ENCODE measurements around the gene SLIT3. TPM values are rescaled to one million over a fixed set of nuclear protein-coding genes. Genes with fewer than 3 reads are reported as not detected.

Gene SLIT3
- total and polyA plus RNA-seq, 2 donors (not counting 3 experiments of a cell fraction or from before 2014, with no cell fraction given) = 0.90 to 1.0 TPM

DNA sequence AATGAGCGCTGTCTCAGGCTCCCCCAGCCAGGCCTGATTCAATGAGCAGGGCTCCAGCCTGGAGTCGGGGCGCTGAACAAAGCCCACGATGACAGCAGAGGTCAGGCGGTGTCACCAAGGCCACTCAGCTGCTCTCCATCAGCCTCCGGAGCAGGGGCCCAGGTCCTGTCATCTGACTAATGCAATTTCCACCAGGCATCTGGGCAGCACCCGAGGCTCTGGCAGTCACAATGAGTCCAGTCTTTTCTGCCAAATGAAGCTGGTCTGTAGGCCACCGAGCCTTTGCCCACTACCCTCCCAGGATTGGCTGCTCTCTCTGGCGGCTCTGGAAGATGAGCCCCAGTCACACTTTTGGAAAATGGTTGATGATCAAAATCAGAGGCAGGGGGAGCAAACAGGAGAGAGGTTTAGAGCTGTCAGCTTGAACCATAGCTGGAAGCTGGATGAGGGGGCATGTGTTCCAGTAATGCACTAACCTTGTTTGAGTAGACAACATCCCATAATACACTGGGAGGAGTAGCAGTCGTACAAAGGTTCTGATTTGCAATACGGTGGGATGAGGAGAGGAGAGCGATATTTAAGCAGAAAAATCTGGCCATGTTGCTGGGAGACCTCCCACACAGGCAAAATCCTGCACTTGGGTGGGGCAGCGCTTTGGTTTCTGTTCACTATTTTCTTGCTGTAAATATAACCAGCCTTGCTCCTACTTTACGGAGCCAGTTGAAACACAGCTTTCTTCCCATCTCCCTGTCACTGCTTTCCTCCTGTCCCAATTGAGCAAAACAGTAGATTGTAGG is 415.4 kb downstream of the SLIT3 start:
- dilution Hi-C loops (cut with MboI; ENCODE audit: extremely low pct_ligation_motif_present, low sequenced_read_pairs) (no loop called here), intact Hi-C loops (cut with micrococcal nuclease) (no loop called here)
- H3K36me3 ChIP-seq (ENCODE audit: control insufficient read depth in 2 of 2, extremely low read depth in 1 of 2, insufficient read depth in 2 of 2, low read length in 2 of 2) = no peaks in the 10 kb centered on the region
- DNase-seq (ENCODE audit: low read depth, low spot score) (no peak), FAIRE-seq (no peak)
- no peak overlapping the region for H3K4me3 ChIP-seq (replicated peaks in 1 of 3; ENCODE audit: insufficient read depth in 1 of 3, low read depth in 1 of 3, low read length in 3 of 3)
- no peaks in the 10 kb centered on the region for H3K79me2 ChIP-seq (ENCODE audit: control insufficient read depth, insufficient read depth, low read length)
- no peak for TF ChIP-seq POLR2AphosphoS5 (IDR thresholded peaks at IDR 0.05; ENCODE audit: insufficient read depth, low read depth, low read length)
- TF ChIP-seq FOS (IDR thresholded peaks at IDR 0.05; ENCODE audit: borderline replicate concordance, insufficient read depth, low read length) = no peak
- no peak for TF ChIP-seq MYC (IDR thresholded peaks at IDR 0.05; ENCODE audit: low read depth, low read length)
- TF ChIP-seq GATA2 (IDR thresholded peaks at IDR 0.05; ENCODE audit: insufficient read depth, insufficient read length, low read depth, low read length) = no peak
- TF ChIP-seq EZH2 (IDR thresholded peaks at IDR 0.05; ENCODE audit: borderline replicate concordance, low read depth, low read length, severe bottlenecking) = no peak
- TF ChIP-seq, protein P1, sequence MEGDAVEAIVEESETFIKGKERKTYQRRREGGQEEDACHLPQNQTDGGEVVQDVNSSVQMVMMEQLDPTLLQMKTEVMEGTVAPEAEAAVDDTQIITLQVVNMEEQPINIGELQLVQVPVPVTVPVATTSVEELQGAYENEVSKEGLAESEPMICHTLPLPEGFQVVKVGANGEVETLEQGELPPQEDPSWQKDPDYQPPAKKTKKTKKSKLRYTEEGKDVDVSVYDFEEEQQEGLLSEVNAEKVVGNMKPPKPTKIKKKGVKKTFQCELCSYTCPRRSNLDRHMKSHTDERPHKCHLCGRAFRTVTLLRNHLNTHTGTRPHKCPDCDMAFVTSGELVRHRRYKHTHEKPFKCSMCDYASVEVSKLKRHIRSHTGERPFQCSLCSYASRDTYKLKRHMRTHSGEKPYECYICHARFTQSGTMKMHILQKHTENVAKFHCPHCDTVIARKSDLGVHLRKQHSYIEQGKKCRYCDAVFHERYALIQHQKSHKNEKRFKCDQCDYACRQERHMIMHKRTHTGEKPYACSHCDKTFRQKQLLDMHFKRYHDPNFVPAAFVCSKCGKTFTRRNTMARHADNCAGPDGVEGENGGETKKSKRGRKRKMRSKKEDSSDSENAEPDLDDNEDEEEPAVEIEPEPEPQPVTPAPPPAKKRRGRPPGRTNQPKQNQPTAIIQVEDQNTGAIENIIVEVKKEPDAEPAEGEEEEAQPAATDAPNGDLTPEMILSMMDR (IDR thresholded peaks at IDR 0.05; ENCODE audit: extremely low read depth in 1 of 2, insufficient read depth in 1 of 2, low read depth in 1 of 2, low read length in 2 of 2) = no peak
- TF ChIP-seq, protein P2, sequence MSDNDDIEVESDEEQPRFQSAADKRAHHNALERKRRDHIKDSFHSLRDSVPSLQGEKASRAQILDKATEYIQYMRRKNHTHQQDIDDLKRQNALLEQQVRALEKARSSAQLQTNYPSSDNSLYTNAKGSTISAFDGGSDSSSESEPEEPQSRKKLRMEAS (IDR thresholded peaks at IDR 0.05; ENCODE audit: insufficient read depth, insufficient read length) = no peak
- no TSS peak for BruUV-seq (replicated peaks)
- H3K4me2 ChIP-seq (ENCODE audit: insufficient read depth, low read length) = no peak overlapping the region
- no peaks in the 10 kb centered on the region for H3K9me1 ChIP-seq (replicated peaks; ENCODE audit: control insufficient read depth, extremely low read depth, insufficient read depth, low read length)
- no peak overlapping the region for H2AFZ ChIP-seq (ENCODE audit: low read depth, low read length)
- POLR2A ChIA-PET = no interaction called here
- no peak overlapping the region for H3K27ac ChIP-seq (ENCODE audit: insufficient read depth, low read depth, low read length)
- no peaks in the 10 kb centered on the region for H3K27me3 ChIP-seq (ENCODE audit: control insufficient read depth in 2 of 2, insufficient read depth in 2 of 2, low read length in 2 of 2)
- no peaks in the 10 kb centered on the region for H3K9me3 ChIP-seq (replicated peaks; ENCODE audit: control insufficient read depth, insufficient read depth, low read length)
- H4K20me1 ChIP-seq (replicated peaks; ENCODE audit: control insufficient read depth, extremely low read depth, insufficient read depth, low read length) = no peaks in the 10 kb centered on the region
- CTCF ChIA-PET = interaction anchor here (1.1 kb wide), 1 partner anchor 13 kb away, joined by 3 read pairs; no protein-coding TSS in a partner anchor
- H3K4me1 ChIP-seq (ENCODE audit: control insufficient read depth, extremely low read depth, insufficient read depth, low read length) = no peaks in the 10 kb centered on the region
- no peak overlapping the region for H3K9ac ChIP-seq (replicated peaks; ENCODE audit: extremely low read depth, insufficient read depth, low read length)
